Mesenchymal stem cell (in vitro differentiated cells and primary cell): ENCODE results near the gene ZFP57.
"Not testable (repeated sequence)": the region's sequence is repeated elsewhere in the genome, so short reads cannot be mapped to it uniquely, and the experiment has no call there.

Experiments
- DNase-seq: peaks from one replicate; pipeline ENCODE4 v3.0.0-alpha.2; 2013
- H2AFZ ChIP-seq: one replicate; pipeline ENCODE4 v1.6.1; 2013; ENCODE audit warnings: low read depth, mild to moderate bottlenecking, control low read depth, inconsistent platforms, low read length, moderate library complexity
- H2AK5ac ChIP-seq: 2 replicates; pipeline ENCODE4 v1.6.1; 2013; ENCODE audit warnings: low read length, moderate library complexity, mild to moderate bottlenecking, inconsistent platforms; ENCODE audit not compliant: severe bottlenecking
- H2BK120ac ChIP-seq: one replicate; pipeline ENCODE4 v1.6.1; 2013; ENCODE audit warnings: low read depth, mild to moderate bottlenecking, inconsistent platforms, low read length, moderate library complexity
- H2BK12ac ChIP-seq, 2 experiments: one replicate each; pipeline ENCODE4 v1.6.1; 2013; ENCODE audit warnings: inconsistent platforms in 2 of 2, low read length in 2 of 2, mild to moderate bottlenecking in 2 of 2, moderate library complexity in 2 of 2, control low read depth in 1 of 2
- H2BK15ac ChIP-seq: one replicate; pipeline ENCODE4 v1.6.1; 2013; ENCODE audit warnings: mild to moderate bottlenecking, low read depth, inconsistent platforms; ENCODE audit not compliant: poor library complexity, severe bottlenecking
- H2BK5ac ChIP-seq: 2 replicates; pipeline ENCODE4 v1.6.1; 2013; ENCODE audit warnings: low read depth, mild to moderate bottlenecking, low read length, control low read depth, inconsistent platforms; ENCODE audit not compliant: poor library complexity, severe bottlenecking
- H3K14ac ChIP-seq, 2 experiments: one replicate each; pipeline ENCODE4 v1.6.1; 2013; ENCODE audit warnings: inconsistent platforms in 2 of 2, low read length in 2 of 2, control low read depth in 1 of 2, mild to moderate bottlenecking in 1 of 2, moderate library complexity in 1 of 2
- H3K18ac ChIP-seq, 2 experiments: one replicate each; pipeline ENCODE4 v1.6.1; 2013; ENCODE audit warnings: inconsistent platforms in 2 of 2, low read length in 2 of 2, control low read depth in 1 of 2, low read depth in 1 of 2, mild to moderate bottlenecking in 1 of 2
- H3K23ac ChIP-seq, 2 experiments: one replicate each; pipeline ENCODE4 v1.6.1; 2013; ENCODE audit warnings: inconsistent platforms in 2 of 2, low read length in 2 of 2, mild to moderate bottlenecking in 2 of 2, moderate library complexity in 2 of 2, control low read depth in 1 of 2
- H3K27ac ChIP-seq: 2 replicates; pipeline ENCODE4 v1.5.1; 2013; ENCODE audit warnings: mild to moderate bottlenecking, moderate library complexity, low read length, control low read depth, inconsistent platforms; ENCODE audit not compliant: poor library complexity, severe bottlenecking
- H3K27me3 ChIP-seq, 2 experiments: 2 replicates each; pipeline versions ENCODE4 v1.6.1 to v1.7.0; 2013; ENCODE audit warnings: low read length in 2 of 2, mild to moderate bottlenecking in 2 of 2, moderate library complexity in 2 of 2, control low read depth in 1 of 2, inconsistent platforms in 1 of 2; ENCODE audit not compliant: control insufficient read depth in 1 of 2, insufficient read depth in 1 of 2
- H3K36me3 ChIP-seq, 2 experiments: 2 replicates each; pipeline versions ENCODE4 v1.6.1 to v1.7.0; 2013; ENCODE audit warnings: low read length in 2 of 2, control low read depth in 1 of 2, inconsistent platforms in 1 of 2, low read depth in 1 of 2, mild to moderate bottlenecking in 1 of 2; ENCODE audit not compliant: insufficient read depth in 2 of 2, control insufficient read depth in 1 of 2
- H3K4ac ChIP-seq, 2 experiments: one replicate each; pipeline ENCODE4 v1.6.1; 2013; ENCODE audit warnings: inconsistent platforms in 2 of 2, low read length in 2 of 2, mild to moderate bottlenecking in 2 of 2, moderate library complexity in 2 of 2, control low read depth in 1 of 2, low read depth in 1 of 2
- H3K4me1 ChIP-seq: 2 replicates; pipeline ENCODE4 v1.6.1; 2013; ENCODE audit warnings: low read depth, low read length, control low read depth; ENCODE audit not compliant: control insufficient read depth, insufficient read depth
- H3K4me2 ChIP-seq: 2 replicates; pipeline ENCODE4 v1.6.1; 2013; ENCODE audit warnings: low read length, mild to moderate bottlenecking, inconsistent platforms; ENCODE audit not compliant: poor library complexity, severe bottlenecking
- H3K4me3 ChIP-seq, 2 experiments: 2 replicates each; pipeline versions ENCODE4 v1.5.1 to v1.7.0; 2013; ENCODE audit warnings: low read length in 2 of 2, mild to moderate bottlenecking in 2 of 2, control low read depth in 1 of 2, low read depth in 1 of 2; ENCODE audit not compliant: insufficient read depth in 1 of 2
- H3K79me1 ChIP-seq: replicated peaks from 2 replicates; pipeline ENCODE4 v1.6.1; 2013; ENCODE audit warnings: mild to moderate bottlenecking, control low read depth, low read length, inconsistent platforms; ENCODE audit not compliant: poor library complexity, severe bottlenecking
- H3K9ac ChIP-seq: 2 replicates; pipeline ENCODE4 v1.7.0; 2013; ENCODE audit warnings: mild to moderate bottlenecking, low read length, moderate library complexity
- H3K9me3 ChIP-seq: 2 replicates; pipeline ENCODE4 v1.7.0; 2013; ENCODE audit warnings: mild to moderate bottlenecking, low read length; ENCODE audit not compliant: control insufficient read depth
- H4K8ac ChIP-seq: one replicate; pipeline ENCODE4 v1.6.1; 2013; ENCODE audit warnings: inconsistent platforms, mild to moderate bottlenecking, low read length, moderate library complexity
- H4K91ac ChIP-seq: one replicate; pipeline ENCODE4 v1.6.1; 2013; ENCODE audit warnings: mild to moderate bottlenecking, low read length, inconsistent platforms
- WGBS: methylation state at CpG from one replicate; pipeline ENCODE4 v1.1.7; 2013; ENCODE audit warnings: mixed read lengths; 5-methylcytosine and 5-hydroxymethylcytosine counted together

Gene ZFP57

GRCh38 chr6:29673161-29673560, 7.8 kb downstream of the ZFP57 start:
- 96% methylated on average over 12 of the region's 12 CpGs for WGBS
- no peak overlapping the region for H2AK5ac ChIP-seq

DNA sequence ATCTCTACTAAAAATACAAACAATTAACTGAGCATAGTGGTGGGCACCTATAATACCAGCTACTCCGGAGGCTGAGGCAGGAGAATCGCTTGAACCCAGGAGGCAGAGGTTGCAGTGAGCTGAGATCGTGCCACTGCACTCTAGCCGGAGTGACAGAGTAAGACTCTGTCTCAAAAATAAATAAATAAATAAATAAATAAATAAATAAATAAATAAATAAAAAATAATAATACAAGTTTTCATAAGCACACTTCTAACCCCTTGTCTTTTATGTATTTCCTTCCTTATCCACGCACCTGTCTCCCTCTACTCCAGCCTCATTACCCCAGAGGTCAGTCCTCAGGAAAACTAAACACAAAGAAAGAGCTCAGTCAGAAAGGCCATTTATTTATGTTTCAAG, 8.8 kb downstream of the ZFP57 start:
- H2BK12ac ChIP-seq, H3K4ac ChIP-seq, H3K27ac ChIP-seq, H2BK15ac ChIP-seq, H4K8ac ChIP-seq, H3K14ac ChIP-seq, H2AK5ac ChIP-seq, H3K4me2 ChIP-seq, H3K4me3 ChIP-seq, H3K18ac ChIP-seq, H3K9ac ChIP-seq, H2BK120ac ChIP-seq, H2BK5ac ChIP-seq, H3K4me1 ChIP-seq, H3K79me1 ChIP-seq, H2AFZ ChIP-seq, DNase-seq, H3K36me3 ChIP-seq, H3K23ac ChIP-seq, H4K91ac ChIP-seq, H3K9me3 ChIP-seq: not testable (repeated sequence)
- peaks cover 28 to 56% of the 10 kb centered on the region in 2 experiments for H3K27me3 ChIP-seq
- WGBS = 90% methylated on average over 3 of the region's 5 CpGs

More at GRCh38 chr6:29673161-29673560, 7.8 kb downstream of the ZFP57 start:
- no peak overlapping the region for H4K8ac ChIP-seq
- H2BK12ac ChIP-seq = no peak overlapping the region
- DNase-seq = no peak
- H2BK5ac ChIP-seq = no peak overlapping the region
- H3K14ac ChIP-seq = no peak overlapping the region
- H3K4ac ChIP-seq = no peak overlapping the region
- H3K27me3 ChIP-seq = peaks cover 21 to 46% of the 10 kb centered on the region in 2 experiments
- H3K4me2 ChIP-seq = no peak overlapping the region
- no peak overlapping the region for H2BK120ac ChIP-seq
- no peaks in the 10 kb centered on the region for H3K36me3 ChIP-seq
- H3K23ac ChIP-seq = no peak overlapping the region
- peaks cover 2% of the 10 kb centered on the region for H3K4me1 ChIP-seq
- no peak overlapping the region for H3K9ac ChIP-seq
- H3K18ac ChIP-seq = no peak overlapping the region
- H4K91ac ChIP-seq = no peak overlapping the region
- H2BK15ac ChIP-seq = no peak overlapping the region
- H3K4me3 ChIP-seq = no peak overlapping the region
- no peak overlapping the region for H3K27ac ChIP-seq
- no peak overlapping the region for H2AFZ ChIP-seq
- no peaks in the 10 kb centered on the region for H3K79me1 ChIP-seq
- H3K9me3 ChIP-seq = no peaks in the 10 kb centered on the region

- Histone ChIP-seq H3K9ac (no peak overlapping the region), H3K27me3 (peaks cover 39 to 67% of the 10 kb centered on the region in 2 experiments), H3K23ac (no peak overlapping the region), H3K4me1 (no peaks in the 10 kb centered on the region), H2BK15ac (no peak overlapping the region), H2AFZ (no peak overlapping the region), H3K4me2 (no peak overlapping the region), H2BK120ac (no peak overlapping the region), H3K4ac (no peak overlapping the region), H3K4me3 (no peak overlapping the region), H4K8ac (no peak overlapping the region), H2BK5ac (no peak overlapping the region), H3K27ac (no peak overlapping the region), H3K9me3 (no peaks in the 10 kb centered on the region), H2BK12ac (no peak overlapping the region), H3K18ac (no peak overlapping the region), H3K36me3 (no peaks in the 10 kb centered on the region), H2AK5ac (no peak overlapping the region), H4K91ac (no peak overlapping the region), H3K14ac (no peak overlapping the region), H3K79me1 (no peaks in the 10 kb centered on the region)
- WGBS = 17% methylated on average over 1 of the region's 1 CpG
- DNase-seq = no peak
Measured at GRCh38 chr6:29671026-29671425, 9.9 kb downstream of the ZFP57 start.

DNA sequence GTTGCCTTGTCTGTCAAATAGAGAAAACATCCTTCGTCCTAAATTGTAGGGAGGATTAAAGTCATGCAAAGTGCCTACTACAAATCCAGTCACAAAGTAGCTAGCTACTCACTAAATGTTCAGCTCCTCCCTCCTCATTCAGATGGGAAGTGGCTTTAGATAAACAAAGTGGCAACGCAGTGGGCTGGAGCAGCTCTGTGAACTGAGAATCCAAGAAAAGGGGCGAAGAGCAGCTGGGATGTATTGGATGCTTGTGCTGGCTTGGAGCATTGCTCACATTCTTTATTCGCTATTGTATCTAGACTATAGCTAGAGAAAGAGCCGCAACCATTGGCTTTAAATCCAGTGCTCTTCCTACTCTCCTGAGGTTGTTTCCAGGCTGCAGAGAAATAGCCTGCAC, 13.8 kb downstream of the ZFP57 start:
- Histone ChIP-seq H3K14ac (no peak overlapping the region), H3K4me2 (no peak overlapping the region), H3K27ac (no peak overlapping the region), H3K36me3 (no peaks in the 10 kb centered on the region), H2BK5ac (no peak overlapping the region), H4K8ac (no peak overlapping the region), H2BK12ac (no peak overlapping the region), H3K4ac (no peak overlapping the region), H2BK15ac (no peak overlapping the region), H2AFZ (no peak overlapping the region), H3K27me3 (peaks cover 41 to 68% of the 10 kb centered on the region in 2 experiments), H3K18ac (no peak overlapping the region), H3K79me1 (no peaks in the 10 kb centered on the region), H3K9ac (no peak overlapping the region), H4K91ac (no peak overlapping the region), H2AK5ac (no peak overlapping the region), H3K23ac (no peak overlapping the region), H3K9me3 (no peaks in the 10 kb centered on the region), H3K4me3 (no peak overlapping the region), H2BK120ac (no peak overlapping the region), H3K4me1 (no peaks in the 10 kb centered on the region)
- DNase-seq = no peak
- 18% methylated on average over 4 of the region's 5 CpGs for WGBS
